ENCODE data around the gene GXYLT2.

GXYLT2 gene

DNA sequence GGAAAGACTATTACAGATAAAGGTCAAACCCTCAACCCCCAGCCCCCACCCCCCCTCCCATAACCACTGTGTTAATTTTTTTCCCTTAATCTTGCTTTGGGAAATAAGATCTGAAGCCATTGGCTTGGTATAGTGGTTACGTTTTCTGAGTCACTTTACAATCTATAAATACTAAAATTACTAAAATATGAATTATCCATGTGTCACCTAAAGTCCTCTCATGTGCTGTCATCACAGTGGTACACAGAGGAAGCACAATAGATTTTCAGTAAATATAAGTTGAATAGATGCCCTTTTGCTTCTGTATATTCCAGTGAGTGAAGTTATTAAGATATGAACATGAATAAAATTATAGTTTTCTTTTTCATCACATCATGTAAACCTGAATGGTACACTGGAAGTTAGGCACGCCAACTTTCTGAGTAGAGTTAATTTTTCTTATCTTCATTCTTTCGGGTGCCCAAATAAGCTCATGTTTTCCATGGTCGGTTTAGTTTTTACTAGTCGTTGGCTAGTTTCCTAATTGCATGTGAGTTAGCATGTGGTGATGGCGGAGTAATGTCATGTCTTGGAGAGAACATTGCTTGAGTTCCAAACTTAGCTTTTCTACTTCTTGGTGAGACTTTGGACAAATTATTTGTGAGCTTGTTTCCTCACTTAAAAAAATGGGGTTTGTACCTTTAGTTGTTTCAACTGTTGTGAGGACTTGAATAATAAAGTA, 120.3 kb downstream of the GXYLT2 start:
- H3K27me3 ChIP-seq (ENCODE audit: control insufficient read depth, insufficient read depth, low read length): no peaks in the 10 kb centered on the region
- H3K9me3 ChIP-seq (ENCODE audit: control insufficient read depth, low read length): no peaks in the 10 kb centered on the region
- H3K9ac ChIP-seq (ENCODE audit: low read length): no peak overlapping the region
- H3K4me3 ChIP-seq (ENCODE audit: low read length): no peak overlapping the region
- H3K4me1 ChIP-seq (ENCODE audit: control insufficient read depth, insufficient read depth, low read length): no peaks in the 10 kb centered on the region
- peaks cover 6% of the 10 kb centered on the region for H3K36me3 ChIP-seq (ENCODE audit: control insufficient read depth, insufficient read depth, low read length)

DNA sequence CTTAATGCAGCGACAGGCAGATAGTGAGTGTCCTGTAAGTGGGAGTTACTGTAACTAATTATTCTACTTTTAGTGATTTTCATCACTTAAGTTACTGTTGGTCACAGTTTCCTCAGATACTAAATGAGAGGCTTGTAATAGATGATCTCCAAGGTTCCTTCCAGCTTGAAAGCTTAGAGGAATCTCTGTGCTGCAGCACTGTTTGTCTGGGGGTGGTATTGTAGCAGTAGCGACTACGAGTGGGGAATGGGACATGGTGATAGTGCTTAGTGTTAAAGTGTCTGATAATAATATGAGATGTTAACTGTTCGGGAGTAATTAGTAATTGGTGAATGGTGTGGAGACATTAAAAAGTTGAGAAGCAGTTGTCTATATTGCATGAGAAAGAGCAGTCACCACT, 121.2 kb downstream of the GXYLT2 start:
- H3K9me3 ChIP-seq (ENCODE audit: control insufficient read depth, low read length): no peaks in the 10 kb centered on the region
- no peak overlapping the region for H3K4me3 ChIP-seq (ENCODE audit: low read length)
- peaks cover 6% of the 10 kb centered on the region for H3K36me3 ChIP-seq (ENCODE audit: control insufficient read depth, insufficient read depth, low read length)
- no peak overlapping the region for H3K9ac ChIP-seq (ENCODE audit: low read length)
- H3K27me3 ChIP-seq (ENCODE audit: control insufficient read depth, insufficient read depth, low read length): no peaks in the 10 kb centered on the region
- no peaks in the 10 kb centered on the region for H3K4me1 ChIP-seq (ENCODE audit: control insufficient read depth, insufficient read depth, low read length)

DNA sequence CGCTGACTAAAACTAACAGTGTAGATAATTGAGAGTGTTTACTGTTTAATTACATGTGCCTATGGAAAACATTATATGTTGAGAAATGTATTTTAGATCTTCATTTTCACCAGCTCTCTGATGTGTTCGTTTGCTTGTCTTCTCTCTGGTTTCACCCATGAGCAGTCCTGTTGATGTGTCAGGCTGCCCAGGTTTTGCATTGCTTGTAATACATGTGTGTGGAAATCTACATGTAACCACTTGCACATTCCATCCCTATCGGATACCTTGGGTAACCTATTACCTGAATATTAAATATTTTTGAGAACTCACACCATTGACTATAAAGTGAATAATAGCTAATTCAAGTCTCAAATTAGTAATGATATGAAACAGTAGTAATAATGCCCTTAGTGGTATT, 121.9 kb downstream of the GXYLT2 start:
- Histone ChIP-seq H3K27me3 (ENCODE audit: control insufficient read depth, insufficient read depth, low read length) (no peaks in the 10 kb centered on the region), H3K4me1 (ENCODE audit: control insufficient read depth, insufficient read depth, low read length) (no peaks in the 10 kb centered on the region), H3K9ac (ENCODE audit: low read length) (no peak overlapping the region), H3K36me3 (ENCODE audit: control insufficient read depth, insufficient read depth, low read length) (peaks cover 6% of the 10 kb centered on the region), H3K9me3 (ENCODE audit: control insufficient read depth, low read length) (no peaks in the 10 kb centered on the region), H3K4me3 (ENCODE audit: low read length) (no peak overlapping the region)

DNA sequence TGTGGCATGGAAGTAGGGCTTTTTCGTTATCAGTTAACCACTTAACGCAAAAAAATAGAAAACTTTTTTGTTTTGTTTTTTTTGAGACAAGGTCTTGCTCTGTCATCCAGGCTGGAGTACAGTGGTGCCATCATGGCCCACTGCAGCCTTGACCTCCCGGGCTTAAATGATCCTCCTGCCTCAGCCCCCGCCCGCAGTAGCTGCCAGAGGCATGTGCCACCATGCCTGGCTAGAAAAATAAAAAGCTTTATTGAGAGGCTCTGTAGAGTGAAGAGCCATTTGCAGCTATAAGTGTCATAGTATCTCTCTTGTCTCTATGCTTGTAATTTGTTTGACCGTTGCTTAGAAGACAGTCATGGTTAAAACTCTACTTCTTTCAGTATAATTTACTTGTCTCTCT, 122.3 kb downstream of the GXYLT2 start:
- Histone ChIP-seq H3K9ac (ENCODE audit: low read length) (no peak overlapping the region), H3K36me3 (ENCODE audit: control insufficient read depth, insufficient read depth, low read length) (peaks cover 6% of the 10 kb centered on the region), H3K27me3 (ENCODE audit: control insufficient read depth, insufficient read depth, low read length) (no peaks in the 10 kb centered on the region), H3K4me3 (ENCODE audit: low read length) (no peak overlapping the region), H3K4me1 (ENCODE audit: control insufficient read depth, insufficient read depth, low read length) (no peaks in the 10 kb centered on the region), H3K9me3 (ENCODE audit: control insufficient read depth, low read length) (no peaks in the 10 kb centered on the region)

DNA sequence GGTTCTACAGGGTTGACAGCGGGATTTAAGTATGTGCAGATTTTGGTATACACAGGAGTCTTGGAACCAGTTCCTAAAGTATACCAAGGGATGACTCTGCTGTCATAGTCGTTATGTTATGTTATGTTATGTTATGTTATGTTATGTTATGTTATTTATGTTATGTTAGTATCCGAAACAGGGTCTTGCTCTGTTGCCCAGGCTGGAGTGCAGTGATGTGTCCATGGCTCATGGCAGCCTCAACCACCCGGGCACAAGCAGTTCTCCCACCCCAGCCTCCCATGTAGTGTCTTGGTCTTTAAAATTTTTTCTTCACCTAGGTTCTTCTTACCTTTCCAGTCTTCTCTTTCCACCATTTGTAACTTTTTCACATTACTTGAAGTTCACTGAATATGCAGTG, 130.5 kb downstream of the GXYLT2 start:
- Histone ChIP-seq H3K9ac (ENCODE audit: low read length) (no peak overlapping the region), H3K27me3 (ENCODE audit: control insufficient read depth, insufficient read depth, low read length) (no peaks in the 10 kb centered on the region), H3K4me3 (ENCODE audit: low read length) (no peak overlapping the region), H3K36me3 (ENCODE audit: control insufficient read depth, insufficient read depth, low read length) (no peaks in the 10 kb centered on the region), H3K4me1 (ENCODE audit: control insufficient read depth, insufficient read depth, low read length) (no peaks in the 10 kb centered on the region), H3K9me3 (ENCODE audit: control insufficient read depth, low read length) (no peaks in the 10 kb centered on the region)

DNA sequence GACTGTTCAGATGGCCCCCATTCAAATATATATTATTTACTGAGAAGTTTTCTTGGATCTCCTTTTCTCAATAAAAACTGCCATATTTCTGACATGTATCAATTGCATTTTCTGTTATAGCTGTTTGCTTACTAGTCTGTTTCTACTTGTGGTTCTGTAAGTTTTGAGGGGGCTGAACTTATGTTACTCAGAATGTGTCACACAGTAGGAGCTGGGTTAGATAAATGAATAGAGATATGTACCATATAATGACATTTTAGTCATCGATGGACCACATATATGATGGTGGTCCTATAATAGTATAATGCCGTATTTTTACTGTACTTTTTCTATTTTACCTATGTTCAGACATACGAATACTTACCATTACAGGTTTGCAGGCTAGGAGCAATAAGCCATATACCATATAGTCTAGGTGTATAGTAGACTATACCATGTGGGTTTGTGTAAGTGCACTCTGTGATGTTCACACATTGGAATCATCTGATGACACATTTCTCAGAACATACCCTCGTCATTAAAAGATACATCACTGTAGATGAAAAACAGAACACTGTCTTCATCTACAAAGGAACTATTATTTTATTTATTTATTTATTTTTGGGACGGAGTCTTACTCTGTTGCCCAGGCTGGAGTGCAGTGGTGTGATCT, 131.1 kb downstream of the GXYLT2 start:
- H3K9me3 ChIP-seq (ENCODE audit: control insufficient read depth, low read length): no peaks in the 10 kb centered on the region
- no peaks in the 10 kb centered on the region for H3K36me3 ChIP-seq (ENCODE audit: control insufficient read depth, insufficient read depth, low read length)
- H3K9ac ChIP-seq (ENCODE audit: low read length): no peak overlapping the region
- no peak overlapping the region for H3K4me3 ChIP-seq (ENCODE audit: low read length)
- H3K4me1 ChIP-seq (ENCODE audit: control insufficient read depth, insufficient read depth, low read length): no peaks in the 10 kb centered on the region
- H3K27me3 ChIP-seq (ENCODE audit: control insufficient read depth, insufficient read depth, low read length): no peaks in the 10 kb centered on the region

DNA sequence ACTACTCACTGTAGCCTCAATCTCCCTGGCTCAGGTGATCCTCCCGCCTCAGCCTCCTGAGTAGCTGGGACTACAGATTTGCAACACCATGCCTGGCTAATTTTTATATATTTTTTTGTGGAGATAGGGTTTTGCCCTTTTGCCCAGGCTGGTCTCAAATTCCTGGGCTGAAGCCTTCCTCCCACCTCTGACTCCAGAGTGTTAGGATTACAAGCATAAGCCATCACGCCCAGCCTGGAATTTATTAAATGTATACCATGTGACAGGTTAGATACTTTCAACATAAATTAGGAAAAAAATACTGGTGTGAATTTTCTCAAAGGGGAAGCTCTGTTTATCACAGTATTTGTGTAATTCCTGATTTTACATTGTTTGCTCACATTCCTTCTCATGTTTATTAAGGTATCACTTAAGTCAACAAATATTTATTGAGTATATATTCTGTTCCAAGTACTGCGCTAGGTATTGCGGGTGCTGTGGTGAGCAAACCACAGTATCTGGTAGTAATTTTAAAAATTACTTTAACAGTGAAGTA, 133.5 kb downstream of the GXYLT2 start:
- H3K9ac ChIP-seq (ENCODE audit: low read length): no peak overlapping the region
- no peaks in the 10 kb centered on the region for H3K36me3 ChIP-seq (ENCODE audit: control insufficient read depth, insufficient read depth, low read length)
- no peaks in the 10 kb centered on the region for H3K9me3 ChIP-seq (ENCODE audit: control insufficient read depth, low read length)
- no peaks in the 10 kb centered on the region for H3K27me3 ChIP-seq (ENCODE audit: control insufficient read depth, insufficient read depth, low read length)
- H3K4me3 ChIP-seq (ENCODE audit: low read length): no peak overlapping the region
- peaks cover 7% of the 10 kb centered on the region for H3K4me1 ChIP-seq (ENCODE audit: control insufficient read depth, insufficient read depth, low read length)

DNA sequence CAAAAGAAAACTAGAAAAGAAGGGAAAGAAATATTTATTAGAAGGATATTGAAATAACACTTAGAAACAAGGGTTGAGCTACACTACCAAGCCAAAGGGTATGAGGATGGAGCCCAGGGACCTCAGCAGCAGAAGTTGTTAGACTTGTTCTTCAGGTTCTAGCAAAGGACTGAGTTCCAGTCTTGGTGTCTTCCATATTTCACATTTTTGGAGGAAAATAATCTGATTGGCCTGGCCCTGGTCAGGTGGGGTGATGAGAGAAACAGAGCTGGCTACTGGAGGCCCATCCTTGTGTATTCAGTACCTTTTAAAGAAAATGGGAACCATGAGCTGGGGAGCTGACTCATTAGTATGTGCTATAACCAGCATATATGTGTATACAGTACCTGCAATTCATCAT, 137.0 kb downstream of the GXYLT2 start:
- Histone ChIP-seq H3K36me3 (ENCODE audit: control insufficient read depth, insufficient read depth, low read length) (no peaks in the 10 kb centered on the region), H3K4me1 (ENCODE audit: control insufficient read depth, insufficient read depth, low read length) (peaks cover 7% of the 10 kb centered on the region), H3K27me3 (ENCODE audit: control insufficient read depth, insufficient read depth, low read length) (no peaks in the 10 kb centered on the region), H3K4me3 (ENCODE audit: low read length) (no peak overlapping the region), H3K9me3 (ENCODE audit: control insufficient read depth, low read length) (no peaks in the 10 kb centered on the region), H3K9ac (ENCODE audit: low read length) (no peak overlapping the region)

DNA sequence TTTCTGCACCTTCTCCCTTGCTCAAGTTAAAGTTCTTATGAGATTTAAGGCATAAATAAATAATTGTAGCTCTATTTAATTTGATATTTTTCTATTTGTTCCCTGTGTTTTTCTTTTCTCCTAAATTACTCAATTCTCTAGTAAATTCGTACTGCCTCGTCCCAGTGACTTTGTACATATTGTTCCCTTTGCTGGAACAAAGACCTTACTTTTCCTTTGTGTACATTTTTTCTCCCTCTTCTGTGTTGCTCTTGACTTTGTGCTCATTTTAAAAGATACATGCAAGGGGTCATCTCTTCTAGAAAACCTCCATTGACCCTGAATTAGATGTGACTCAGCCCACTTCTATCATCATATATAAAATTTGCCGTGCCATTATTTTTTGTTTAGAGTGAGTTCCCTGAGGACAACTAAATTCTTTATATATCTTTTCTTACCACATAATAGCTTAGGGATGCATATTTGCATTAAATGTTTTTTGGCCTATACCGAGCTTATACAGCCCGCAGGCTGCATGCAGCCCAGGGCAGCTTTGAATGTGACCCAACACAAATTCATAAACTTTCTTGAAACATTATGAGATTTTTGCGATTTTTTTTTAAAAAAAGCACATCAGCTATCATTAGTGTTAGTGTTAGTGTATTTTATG, 138.4 kb downstream of the GXYLT2 start:
- Histone ChIP-seq H3K4me3 (ENCODE audit: low read length) (no peak overlapping the region), H3K36me3 (ENCODE audit: control insufficient read depth, insufficient read depth, low read length) (no peaks in the 10 kb centered on the region), H3K27me3 (ENCODE audit: control insufficient read depth, insufficient read depth, low read length) (no peaks in the 10 kb centered on the region), H3K9me3 (ENCODE audit: control insufficient read depth, low read length) (no peaks in the 10 kb centered on the region), H3K9ac (ENCODE audit: low read length) (no peak overlapping the region), H3K4me1 (ENCODE audit: control insufficient read depth, insufficient read depth, low read length) (peaks cover 7% of the 10 kb centered on the region)

All from mucosa of stomach (tissue), 1 donor.